ENCODE results near the gene BEND7. TPM values are rescaled to one million over a fixed set of nuclear protein-coding genes. Genes with fewer than 3 reads are reported as not detected.

The BEND7 gene
- total and polyA plus RNA-seq, 2 of the 4 experiments (the other 2 are of a cell fraction): 2.3 to 3.5 TPM

GRCh38 chr10:13422800-13423199 lies 106.0 kb downstream of the BEND7 start:
- 60% methylated on average over 1 of the region's 9 CpGs; no CpG with 5 or more reads in 1 of the 2 experiments for WGBS, 2 experiments (ENCODE audit: extremely low coverage in 2 of 2, insufficient read length in 1 of 2)
- Histone ChIP-seq H3K4me3 (ENCODE audit: insufficient read depth, low read depth, low read length) (no peak overlapping the region), H3K4me2 (ENCODE audit: low read depth, low read length) (no peak overlapping the region), H3K9ac (ENCODE audit: low read depth, low read length) (no peak overlapping the region), H3K18ac (ENCODE audit: low read depth, low read length) (no peak overlapping the region), H2BK15ac (ENCODE audit: low read depth, low read length) (no peak overlapping the region), H3K9me3 (ENCODE audit: control insufficient read depth, insufficient read depth, low read length) (no peaks in the 10 kb centered on the region; the same call in 1 of the 2 replicates), H2BK120ac (ENCODE audit: low read depth, low read length) (no peak overlapping the region), H2AFZ (replicated peaks; ENCODE audit: low read length, poor library complexity) (no peak overlapping the region), H4K20me1 (ENCODE audit: insufficient read depth, low read length) (no peaks in the 10 kb centered on the region), H3K27me3 (ENCODE audit: control insufficient read depth, insufficient read depth, low read length) (peaks cover 15% of the 10 kb centered on the region), H3K56ac (ENCODE audit: extremely low read depth, insufficient read depth, low read length) (no peak overlapping the region), H2AK9ac (replicated peaks; ENCODE audit: low read depth, low read length, poor library complexity) (no peak overlapping the region), H3K79me1 (ENCODE audit: low read depth in 1 of 2, low read length in 2 of 2) (no peaks in the 10 kb centered on the region), H4K5ac (ENCODE audit: low read depth, low read length) (no peak overlapping the region), H3K4ac (ENCODE audit: low read depth, low read length) (no peak overlapping the region), H2BK20ac (ENCODE audit: low read depth, low read length) (no peak overlapping the region), H3K9me1 (ENCODE audit: insufficient read depth, low read length) (no peaks in the 10 kb centered on the region), H3K27ac (ENCODE audit: insufficient read depth, low read length) (no peak overlapping the region), H3K36me3 (ENCODE audit: control insufficient read depth, insufficient read depth, low read length) (no peaks in the 10 kb centered on the region), H4K8ac (ENCODE audit: low read depth in 2 of 2, low read length in 2 of 2) (no peak overlapping the region), H4K91ac (ENCODE audit: insufficient read depth, low read depth, low read length) (no peak overlapping the region), H2BK5ac (ENCODE audit: low read depth, low read length, poor library complexity, severe bottlenecking) (no peak overlapping the region), H3K14ac (replicated peaks; ENCODE audit: low read depth, low read length) (no peak overlapping the region), H3K23ac (ENCODE audit: low read depth, low read length) (no peak overlapping the region), H2AK5ac (ENCODE audit: low read depth, low read length) (no peak overlapping the region), H3K4me1 (ENCODE audit: control insufficient read depth, insufficient read depth, low read length) (no peaks in the 10 kb centered on the region)
- intact Hi-C loops (cut with micrococcal nuclease) (no loop called here), dilution Hi-C loops (cut with HindIII; ENCODE audit: low sequenced_read_pairs, unreplicated experiment) (no loop called here), in situ Hi-C loops (cut with MboI; ENCODE audit: low sequenced_read_pairs) (no loop called here)
- TF ChIP-seq, protein P1, sequence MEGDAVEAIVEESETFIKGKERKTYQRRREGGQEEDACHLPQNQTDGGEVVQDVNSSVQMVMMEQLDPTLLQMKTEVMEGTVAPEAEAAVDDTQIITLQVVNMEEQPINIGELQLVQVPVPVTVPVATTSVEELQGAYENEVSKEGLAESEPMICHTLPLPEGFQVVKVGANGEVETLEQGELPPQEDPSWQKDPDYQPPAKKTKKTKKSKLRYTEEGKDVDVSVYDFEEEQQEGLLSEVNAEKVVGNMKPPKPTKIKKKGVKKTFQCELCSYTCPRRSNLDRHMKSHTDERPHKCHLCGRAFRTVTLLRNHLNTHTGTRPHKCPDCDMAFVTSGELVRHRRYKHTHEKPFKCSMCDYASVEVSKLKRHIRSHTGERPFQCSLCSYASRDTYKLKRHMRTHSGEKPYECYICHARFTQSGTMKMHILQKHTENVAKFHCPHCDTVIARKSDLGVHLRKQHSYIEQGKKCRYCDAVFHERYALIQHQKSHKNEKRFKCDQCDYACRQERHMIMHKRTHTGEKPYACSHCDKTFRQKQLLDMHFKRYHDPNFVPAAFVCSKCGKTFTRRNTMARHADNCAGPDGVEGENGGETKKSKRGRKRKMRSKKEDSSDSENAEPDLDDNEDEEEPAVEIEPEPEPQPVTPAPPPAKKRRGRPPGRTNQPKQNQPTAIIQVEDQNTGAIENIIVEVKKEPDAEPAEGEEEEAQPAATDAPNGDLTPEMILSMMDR (conservative IDR thresholded peaks at IDR 0.05; ENCODE audit: low read depth, low read length): no peak
- no peak for TF ChIP-seq BHLHE40 (IDR thresholded peaks at IDR 0.05; ENCODE audit: low read depth, low read length)
- no peak for TF ChIP-seq SMC3 (IDR thresholded peaks at IDR 0.05; ENCODE audit: low read depth, low read length)
- no peak for TF ChIP-seq MAFK (IDR thresholded peaks at IDR 0.05; ENCODE audit: low read depth, low read length)
- TF ChIP-seq POLR2A (IDR thresholded peaks at IDR 0.05; ENCODE audit: low read depth, low read length): no peak
- TF ChIP-seq ELK1 (IDR thresholded peaks at IDR 0.05; ENCODE audit: borderline replicate concordance, low read depth, low read length): no peak
- no peak for TF ChIP-seq MAZ (IDR thresholded peaks at IDR 0.05; ENCODE audit: borderline replicate concordance, low read depth, low read length)
- TF ChIP-seq RAD21 (IDR thresholded peaks at IDR 0.05; ENCODE audit: low read length): no peak
- no peak for TF ChIP-seq NFE2L2 (IDR thresholded peaks at IDR 0.05; ENCODE audit: low read depth, low read length)
- no peak for TF ChIP-seq RCOR1 (IDR thresholded peaks at IDR 0.05; ENCODE audit: insufficient replicate concordance, low read length)
- no peak for TF ChIP-seq CEBPB (IDR thresholded peaks at IDR 0.05; ENCODE audit: low read depth, low read length)
- TF ChIP-seq MXI1 (IDR thresholded peaks at IDR 0.05; ENCODE audit: borderline replicate concordance, low read depth, low read length): no peak
- no peak for TF ChIP-seq FOS (IDR thresholded peaks at IDR 0.05; ENCODE audit: low read depth, low read length)
- no peak for TF ChIP-seq CHD1 (IDR thresholded peaks at IDR 0.05; ENCODE audit: low read depth, low read length)
- TF ChIP-seq USF2 (IDR thresholded peaks at IDR 0.05; ENCODE audit: low read depth, low read length): no peak
- TF ChIP-seq RFX5 (IDR thresholded peaks at IDR 0.05; ENCODE audit: low read depth, low read length): no peak
- DNase-seq (no peak), ATAC-seq (ENCODE audit: low read depth) (no peak)
- ChIA-PET CTCF (no interaction called here), POLR2A (ENCODE audit: unreplicated experiment) (no interaction called here)
- BruUV-seq (replicated peaks): no TSS peak

Measured in IMR-90 (cell line).